Measurements from ENCODE around the gene GYPA.
"Not testable (repeated sequence)": the region's sequence is repeated elsewhere in the genome, so short reads cannot be mapped to it uniquely, and the experiment has no call there.

- TF ChIP-seq PPARA (CRISPR knock-in tag; IDR thresholded peaks at IDR 0.05; ENCODE audit: borderline replicate concordance); TCF4 (CRISPR knock-in tag; IDR thresholded peaks at IDR 0.05; ENCODE audit: borderline replicate concordance); PATZ1 (CRISPR knock-in tag; IDR thresholded peaks at IDR 0.05; ENCODE audit: borderline replicate concordance); ZFP30 (CRISPR knock-in tag; IDR thresholded peaks at IDR 0.05): not testable (repeated sequence)
Measured at GRCh38 chr4:144128709-144129320, 11.7 kb downstream of the GYPA start.
